COLO668 (cell line): ENCODE data around the gene FHOD1.

Source experiments
- DNase-seq: peaks from one replicate; lab custom pipeline; 2025; ENCODE audit not compliant: unreplicated experiment; lab: John Stamatoyannopoulos, UW

Gene FHOD1

DNA sequence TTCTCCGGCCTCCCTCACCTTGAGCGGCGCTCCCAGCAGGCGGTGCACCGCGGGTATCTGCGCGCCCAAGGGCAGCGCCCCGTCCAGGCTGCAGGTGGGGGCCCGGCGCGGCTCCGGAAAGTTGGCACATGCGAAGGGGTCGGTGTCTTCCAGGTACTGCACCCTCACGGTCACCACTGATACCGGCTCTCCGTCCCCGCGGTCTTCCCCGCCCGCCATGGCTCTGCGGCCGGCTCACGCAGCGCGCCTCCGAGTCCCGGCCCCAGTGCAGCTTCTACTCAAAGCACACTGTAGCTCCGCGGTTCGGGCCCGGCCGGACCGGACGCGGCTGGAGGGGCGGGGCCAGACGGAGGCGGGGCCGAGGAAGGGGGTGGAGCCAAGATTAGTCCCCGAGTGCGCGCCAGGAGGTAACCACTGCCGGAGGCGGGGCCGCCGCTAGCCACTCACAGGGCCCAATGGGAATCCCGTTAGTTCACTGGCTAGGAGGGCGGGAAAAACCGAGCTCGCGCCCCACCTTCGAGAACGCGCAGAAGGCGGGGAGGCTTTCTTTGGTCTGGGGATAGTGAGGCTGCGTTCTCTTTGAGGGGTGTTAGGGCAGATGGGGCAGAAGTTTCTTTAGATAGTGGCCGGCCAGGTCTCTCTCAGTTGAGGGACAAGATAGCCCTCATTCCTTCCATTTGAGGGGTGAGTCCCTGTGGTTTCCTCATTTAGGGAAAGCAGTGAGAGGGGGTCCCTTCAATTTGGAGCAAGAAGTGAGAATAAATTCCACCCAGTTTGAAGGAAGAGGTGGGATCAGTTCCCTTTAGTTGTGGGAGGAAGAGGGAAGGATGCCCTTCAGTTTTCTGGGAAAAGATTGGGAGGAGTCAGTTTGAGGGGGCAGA, at the start of gene FHOD1:
TSS of gene FHOD1 (minus strand) at position 290 of the 881 bp plus-strand sequence. CDS start at position 219, 71 bp downstream.
- peak; percentile 86 for DNase-seq

DNA sequence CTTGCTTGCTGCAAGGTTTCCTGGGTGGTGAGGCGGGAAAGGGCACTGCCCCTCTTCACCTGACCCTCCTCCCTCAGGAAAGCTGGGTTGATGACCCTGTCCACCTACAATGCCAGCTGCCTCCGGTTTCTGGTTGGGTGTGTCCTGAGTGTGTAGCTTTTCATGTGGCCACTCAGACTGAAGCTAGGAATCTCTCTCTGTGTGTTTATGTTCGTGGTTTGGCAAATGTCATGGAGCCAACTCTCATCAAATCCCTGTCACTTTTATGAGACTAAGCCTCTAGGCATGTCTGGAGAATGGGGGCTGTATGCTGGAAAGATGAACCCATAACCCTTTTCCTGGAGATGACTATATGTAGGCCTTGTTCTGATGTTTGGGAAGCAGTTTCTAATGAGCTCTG, 49.1 kb upstream of the FHOD1 start:
- no peak for DNase-seq

DNA sequence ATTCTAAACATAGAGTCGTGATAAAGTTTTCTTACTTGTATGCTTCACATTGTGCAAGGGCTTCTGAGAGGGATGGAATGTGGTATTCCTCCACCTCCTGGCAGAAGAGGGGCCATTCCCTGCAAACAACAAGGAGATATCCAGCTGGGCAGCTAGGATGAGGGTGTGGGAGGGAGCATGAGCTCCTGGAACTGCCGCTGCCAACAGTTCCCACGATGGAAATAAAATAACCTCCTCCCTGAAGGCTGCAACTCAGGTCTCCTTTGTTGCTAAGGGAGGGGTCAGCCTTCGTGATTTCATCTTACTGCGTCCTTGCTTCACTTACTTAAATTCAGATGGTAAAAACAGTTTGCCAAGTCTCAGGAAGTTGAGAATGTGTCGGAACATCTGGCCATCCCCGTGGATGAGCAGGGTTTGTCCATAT, 47.7 kb upstream of the FHOD1 start:
- no peak for DNase-seq

DNA sequence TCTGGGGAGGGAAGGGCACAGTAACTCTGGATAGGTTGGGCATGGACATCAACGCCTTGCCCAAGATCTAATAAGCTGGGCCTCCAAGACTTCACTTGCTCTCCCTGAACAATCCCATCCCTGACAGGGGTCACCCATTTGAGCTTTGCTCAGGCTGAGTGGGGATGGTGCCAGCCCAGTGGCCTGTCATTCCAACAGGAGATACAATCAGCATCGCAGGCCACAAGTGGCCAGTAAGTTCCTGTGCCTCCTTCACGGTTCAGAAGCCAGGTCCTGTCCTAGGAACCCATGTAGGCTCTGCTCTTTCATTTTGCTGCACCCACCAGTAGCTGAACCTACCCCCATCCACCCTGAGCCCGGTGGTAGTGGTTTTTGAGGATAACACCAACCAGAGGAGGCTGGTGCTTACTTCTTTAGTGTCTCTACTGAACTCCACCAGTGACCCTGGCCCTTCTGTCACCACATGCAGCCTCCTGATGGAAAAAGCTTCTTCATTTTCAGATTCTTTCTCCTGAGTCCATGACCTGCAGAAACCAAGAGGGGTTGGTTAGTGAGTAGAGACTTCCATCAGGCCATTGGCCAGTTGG, 47.0 kb upstream of the FHOD1 start:
- no peak for DNase-seq

DNA sequence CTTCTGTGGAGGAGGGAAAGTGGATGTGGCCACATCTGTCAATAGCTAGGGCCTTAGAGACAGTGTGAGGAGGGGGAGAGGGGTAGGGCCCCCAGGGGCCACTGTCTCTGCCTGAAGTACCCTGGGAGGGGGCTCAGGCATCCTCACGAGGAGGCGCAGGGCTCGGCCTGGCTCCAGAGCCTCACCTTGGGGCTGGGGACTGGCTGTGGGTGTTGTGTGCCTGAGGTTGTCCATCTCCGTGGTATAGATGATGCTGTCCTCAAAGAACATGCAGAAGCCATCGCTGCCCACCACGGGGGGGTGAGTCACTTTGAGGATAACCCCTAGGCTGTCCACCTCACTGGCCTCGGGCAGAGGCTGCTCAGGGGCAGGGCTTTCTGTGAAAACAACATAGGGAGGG, 44.2 kb upstream of the FHOD1 start:
- no peak for DNase-seq

DNA sequence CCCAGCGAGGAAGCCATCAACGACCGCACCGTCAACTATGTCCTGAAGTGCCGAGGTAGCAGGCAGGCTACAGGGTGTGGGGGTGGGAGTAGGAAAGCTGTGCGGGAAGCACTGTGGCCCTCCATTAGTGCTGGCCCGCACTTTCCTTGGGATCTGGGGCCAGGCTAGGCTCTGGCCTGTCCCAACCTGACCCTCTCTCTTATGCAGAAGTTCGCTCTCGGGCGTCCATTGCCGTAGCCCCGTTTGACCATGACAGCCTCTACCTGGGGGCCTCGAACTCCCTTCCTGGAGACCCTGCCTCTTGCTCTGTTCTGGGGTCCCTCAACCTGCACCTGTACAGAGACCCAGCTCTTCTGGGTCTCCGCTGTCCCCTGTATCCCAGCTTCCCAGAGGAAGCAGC, 40.7 kb upstream of the FHOD1 start:
- no peak for DNase-seq

DNA sequence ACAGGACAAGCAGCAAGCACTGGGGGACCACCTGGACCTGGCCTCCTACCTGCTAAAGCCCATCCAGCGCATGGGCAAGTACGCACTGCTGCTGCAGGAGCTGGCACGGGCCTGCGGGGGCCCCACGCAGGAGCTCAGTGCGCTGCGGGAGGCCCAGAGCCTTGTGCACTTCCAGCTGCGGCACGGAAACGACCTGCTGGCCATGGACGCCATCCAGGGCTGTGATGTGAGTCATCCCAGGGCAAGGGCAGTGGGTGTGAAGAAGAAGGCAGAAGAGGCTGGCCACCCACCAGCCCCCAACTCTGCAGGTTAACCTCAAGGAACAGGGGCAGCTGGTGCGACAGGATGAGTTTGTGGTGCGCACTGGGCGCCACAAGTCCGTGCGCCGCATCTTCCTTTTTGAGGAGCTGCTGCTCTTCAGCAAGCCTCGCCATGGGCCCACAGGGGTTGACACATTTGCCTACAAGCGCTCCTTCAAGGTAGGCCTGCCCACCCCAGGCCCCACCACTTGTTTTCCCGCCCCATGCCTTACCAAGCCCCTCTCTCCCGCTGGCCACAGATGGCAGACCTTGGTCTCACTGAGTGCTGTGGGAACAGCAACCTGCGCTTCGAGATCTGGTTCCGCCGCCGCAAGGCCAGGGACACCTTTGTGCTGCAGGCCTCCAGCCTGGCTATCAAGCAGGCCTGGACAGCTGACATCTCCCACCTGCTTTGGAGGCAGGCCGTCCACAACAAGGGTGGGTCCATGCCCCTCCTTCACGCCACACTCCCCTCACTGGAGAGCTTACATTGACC, 39.4 kb upstream of the FHOD1 start:
- no peak for DNase-seq

DNA sequence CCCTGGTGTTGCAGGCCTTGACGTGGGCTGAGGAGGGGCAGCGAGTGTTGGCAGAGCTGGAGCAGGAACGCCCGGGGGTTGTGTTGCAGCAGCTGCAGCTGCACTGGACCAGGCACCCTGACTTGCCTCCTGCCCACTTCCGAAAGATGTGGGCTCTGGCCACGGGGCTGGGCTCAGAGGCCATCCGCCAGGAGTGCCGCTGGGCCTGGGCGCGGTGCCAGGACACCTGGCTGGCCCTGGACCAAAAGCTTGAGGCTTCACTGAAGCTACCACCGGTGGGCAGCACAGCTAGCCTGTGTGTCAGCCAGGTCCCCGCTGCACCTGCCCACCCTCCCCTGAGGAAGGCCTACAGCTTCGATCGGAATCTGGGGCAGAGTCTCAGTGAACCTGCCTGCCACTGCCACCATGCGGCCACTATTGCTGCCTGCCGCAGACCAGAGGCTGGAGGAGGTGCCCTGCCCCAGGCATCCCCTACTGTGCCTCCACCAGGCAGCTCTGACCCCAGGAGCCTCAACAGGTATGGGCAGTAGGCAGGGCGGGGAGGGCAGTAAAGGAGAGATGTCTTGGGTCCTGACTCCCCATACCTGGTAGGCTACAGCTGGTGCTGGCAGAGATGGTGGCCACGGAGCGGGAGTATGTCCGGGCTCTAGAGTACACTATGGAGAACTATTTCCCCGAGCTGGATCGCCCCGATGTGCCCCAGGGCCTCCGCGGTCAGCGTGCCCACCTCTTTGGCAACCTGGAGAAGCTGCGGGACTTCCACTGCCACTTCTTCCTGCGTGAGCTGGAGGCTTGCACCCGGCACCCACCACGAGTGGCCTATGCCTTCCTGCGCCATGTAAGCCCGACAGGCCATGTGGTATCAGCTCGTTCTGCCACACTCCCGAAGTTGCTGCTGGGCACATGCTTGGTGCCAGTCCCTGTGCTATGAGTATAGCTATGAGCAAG, 37.7 kb upstream of the FHOD1 start:
- peak; percentile 91 for DNase-seq

DNA sequence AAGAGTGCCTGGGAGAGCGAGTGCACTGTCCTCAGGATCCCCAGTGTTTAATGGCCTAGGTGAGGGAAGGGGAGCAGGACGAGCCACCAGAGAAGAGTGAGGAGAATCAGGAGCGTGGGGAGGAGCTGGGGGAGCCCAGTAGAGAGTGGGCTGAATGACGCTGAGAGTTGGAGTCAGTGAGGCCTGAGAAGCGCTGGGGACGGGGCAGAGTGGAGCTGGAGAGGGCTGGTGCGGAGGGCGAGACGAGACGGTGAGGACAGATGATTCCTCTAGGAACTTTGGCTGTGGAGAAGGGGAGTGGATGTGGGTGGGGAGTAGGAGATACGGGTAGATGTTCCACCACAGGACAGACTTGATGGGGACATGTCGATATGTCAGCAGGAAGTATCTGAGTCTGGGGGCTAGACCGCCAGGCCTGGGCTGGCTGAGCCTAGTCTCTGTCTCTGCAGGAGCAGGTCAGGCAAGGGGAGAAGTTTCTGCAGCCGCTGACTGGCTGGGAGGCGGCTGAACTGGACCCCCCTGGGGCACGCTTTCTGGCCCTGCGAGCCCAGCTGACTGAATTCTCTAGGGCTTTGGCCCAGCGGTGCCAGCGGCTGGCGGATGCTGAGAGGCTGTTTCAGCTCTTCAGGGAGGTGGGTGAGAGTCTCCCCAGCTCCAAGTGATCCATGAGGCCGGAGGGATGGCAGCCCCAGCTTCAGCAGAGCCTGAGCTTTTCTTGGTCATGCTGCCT, 36.7 kb upstream of the FHOD1 start:
- DNase-seq: peak; percentile 28

DNA sequence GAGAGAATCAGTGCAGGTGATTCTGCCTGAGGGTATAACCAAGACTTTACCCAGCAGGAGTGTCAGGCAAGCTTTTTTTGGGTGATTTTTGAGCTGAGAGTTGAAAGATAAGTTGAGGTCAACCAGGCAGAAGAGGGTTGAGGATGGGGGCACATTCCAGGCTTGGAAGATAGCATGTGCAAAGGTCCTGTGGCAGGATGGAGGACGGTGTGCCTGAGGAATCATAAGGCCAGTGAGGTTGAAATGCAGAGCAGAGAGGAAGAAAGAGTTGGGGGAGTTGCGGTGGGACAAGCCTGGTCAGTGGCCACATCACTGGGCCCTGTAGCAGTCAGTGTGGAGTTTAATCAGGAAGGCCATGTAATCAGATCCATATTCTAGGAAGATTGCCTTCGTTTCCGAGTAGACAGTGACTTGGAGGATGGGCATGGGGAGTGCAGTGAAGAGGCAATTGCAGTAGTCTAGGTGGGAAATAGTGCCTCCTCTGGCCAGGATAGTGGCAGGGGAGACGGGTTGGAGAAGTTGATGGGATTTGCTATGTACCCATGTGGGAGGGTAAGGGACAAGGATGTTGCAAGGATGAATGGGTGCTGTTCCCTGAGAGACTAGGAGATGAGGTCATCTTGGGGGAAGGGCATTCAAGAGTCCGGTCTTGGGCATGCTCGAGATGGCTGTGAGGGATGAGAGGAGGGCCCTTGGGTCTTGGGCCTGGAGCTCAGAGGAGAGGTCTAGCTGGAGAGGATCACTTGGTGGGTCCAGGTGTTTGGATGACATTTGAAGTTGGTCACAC, 36.0 kb upstream of the FHOD1 start:
- DNase-seq: no peak

DNA sequence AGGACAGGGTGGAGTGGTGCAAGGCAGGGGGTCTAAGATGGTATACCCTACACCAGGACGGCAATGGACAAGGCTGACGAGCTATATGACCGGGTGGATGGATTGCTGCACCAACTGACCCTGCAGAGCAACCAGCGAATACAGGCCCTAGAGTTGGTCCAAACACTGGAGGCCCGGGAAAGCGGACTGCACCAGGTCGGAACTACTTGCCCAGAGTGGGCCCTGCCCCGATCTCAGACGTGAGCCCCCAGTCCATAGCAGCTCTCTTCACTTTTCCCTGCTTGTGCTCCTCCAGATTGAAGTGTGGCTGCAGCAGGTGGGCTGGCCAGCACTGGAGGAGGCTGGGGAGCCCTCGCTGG, 35.1 kb upstream of the FHOD1 start:
- DNase-seq: no peak

DNA sequence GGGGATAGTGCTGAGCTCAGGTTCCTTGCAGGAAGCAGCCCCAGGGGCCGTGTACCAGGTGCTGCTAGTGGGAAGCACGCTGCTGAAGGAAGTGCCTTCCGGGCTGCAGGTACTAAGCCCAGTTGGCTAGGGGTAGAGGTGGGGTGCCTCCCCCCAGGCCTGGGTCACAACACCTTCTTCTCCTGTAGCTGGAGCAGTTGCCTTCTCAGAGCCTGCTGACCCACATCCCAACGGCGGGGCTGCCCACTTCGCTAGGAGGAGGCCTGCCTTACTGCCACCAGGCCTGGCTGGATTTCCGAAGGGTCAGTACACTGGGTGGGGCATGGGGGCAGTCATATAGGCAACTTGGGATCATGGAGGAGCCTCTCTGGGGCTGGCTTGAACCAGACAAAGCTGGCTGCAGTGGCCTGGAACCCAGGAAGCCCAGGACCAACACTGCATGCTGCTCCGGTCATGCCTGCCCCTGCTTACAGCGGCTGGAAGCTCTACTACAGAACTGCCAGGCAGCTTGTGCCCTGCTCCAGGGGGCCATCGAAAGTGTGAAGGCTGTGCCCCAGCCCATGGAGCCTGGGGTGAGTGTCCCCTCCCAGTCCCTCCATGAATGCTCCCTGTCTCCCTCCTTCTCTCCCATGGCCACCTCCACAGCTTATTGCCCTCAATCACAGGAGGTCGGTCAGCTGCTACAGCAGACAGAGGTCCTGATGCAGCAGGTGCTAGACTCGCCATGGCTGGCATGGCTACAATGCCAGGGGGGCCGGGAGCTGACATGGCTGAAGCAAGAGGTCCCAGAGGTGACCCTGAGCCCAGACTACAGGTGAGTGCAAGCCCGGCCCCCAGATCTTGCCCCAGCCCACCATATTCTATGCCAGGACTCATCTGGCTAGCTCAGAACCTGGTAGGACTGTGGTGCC, 34.5 kb upstream of the FHOD1 start:
- DNase-seq: no peak

DNA sequence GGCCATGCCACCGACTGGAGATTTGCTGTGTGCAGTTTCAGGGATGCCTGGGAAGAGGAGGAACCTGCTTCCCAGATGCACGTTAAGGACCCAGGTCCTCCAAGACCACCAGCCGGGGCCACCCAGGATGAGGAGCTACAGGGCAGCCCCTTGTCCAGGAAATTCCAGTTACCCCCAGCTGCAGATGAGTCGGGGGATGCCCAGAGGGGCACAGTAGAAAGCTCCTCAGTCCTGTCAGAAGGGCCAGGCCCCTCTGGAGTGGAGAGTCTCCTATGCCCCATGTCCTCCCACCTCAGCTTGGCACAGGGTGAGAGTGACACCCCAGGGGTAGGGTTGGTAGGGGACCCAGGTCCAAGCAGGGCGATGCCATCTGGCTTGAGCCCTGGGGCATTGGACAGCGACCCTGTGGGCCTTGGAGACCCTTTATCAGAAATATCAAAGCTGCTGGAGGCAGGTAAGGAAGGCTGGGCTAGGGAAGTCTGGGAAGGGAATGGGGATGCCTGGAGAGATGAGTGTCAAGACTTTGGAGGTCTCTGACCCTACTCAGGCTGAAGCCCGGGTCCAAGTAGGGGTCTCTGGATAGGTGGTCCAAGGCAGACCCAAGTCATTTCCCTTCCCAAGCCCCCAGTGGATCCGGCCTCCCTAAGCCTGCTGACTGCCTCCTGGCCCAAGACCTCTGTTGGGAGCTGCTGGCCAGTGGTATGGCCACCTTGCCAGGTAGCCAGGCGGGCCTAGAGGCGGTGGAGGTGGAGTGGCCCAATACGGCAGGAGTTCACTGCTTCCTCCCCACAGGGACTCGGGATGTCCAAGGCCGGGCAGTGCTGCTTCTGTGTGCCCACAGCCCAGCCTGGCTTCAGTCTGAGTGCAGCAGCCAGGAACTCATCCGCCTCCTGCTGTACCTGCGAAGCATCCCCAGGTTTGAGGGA, 33.1 kb upstream of the FHOD1 start:
- DNase-seq: no peak

DNA sequence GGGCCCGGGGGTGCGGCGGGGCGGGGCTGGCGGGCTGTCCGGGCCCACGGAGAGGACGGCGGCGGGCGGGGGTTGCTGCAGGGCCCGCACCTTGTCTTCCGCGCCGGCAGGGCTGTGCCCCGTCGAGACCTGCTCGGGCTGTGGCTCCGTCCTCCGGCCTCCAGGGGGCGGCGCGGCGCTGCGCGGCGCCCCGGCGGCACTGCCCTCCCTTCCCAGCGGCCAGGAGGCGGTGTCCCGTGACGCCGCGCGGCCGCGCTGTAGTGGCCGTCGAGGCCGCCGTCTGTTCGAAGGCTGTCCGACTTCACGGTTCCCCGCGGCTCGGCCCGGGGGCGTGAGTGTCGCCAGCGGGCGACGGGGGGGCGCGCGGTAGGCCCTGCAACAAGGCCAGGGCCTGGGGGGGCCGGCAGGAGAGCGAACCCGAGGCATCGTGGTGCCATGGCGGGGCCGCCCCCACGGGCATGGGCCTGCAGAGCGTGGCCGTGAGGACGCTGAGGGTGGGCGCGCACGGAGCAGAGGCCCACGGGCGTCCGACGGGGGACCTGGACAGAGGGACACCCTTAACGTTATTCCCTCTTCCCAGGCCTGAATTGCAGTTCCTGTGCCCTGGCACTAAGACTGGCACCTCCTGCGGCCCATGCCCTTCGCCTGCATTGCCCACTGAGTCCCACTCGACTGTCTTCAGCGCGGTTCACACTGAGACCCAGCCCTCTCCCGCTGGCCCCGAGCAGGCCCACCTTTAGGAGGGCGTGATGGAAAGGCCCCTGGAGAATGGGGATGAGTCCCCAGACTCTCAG, 32.2 kb upstream of the FHOD1 start, which contains the start of gene PLEKHG4:
TSS of gene PLEKHG4 (plus strand) at position 237 of the 794 bp plus-strand sequence. CDS start at position 750, 513 bp downstream.
- peak; percentile 91 for DNase-seq

DNA sequence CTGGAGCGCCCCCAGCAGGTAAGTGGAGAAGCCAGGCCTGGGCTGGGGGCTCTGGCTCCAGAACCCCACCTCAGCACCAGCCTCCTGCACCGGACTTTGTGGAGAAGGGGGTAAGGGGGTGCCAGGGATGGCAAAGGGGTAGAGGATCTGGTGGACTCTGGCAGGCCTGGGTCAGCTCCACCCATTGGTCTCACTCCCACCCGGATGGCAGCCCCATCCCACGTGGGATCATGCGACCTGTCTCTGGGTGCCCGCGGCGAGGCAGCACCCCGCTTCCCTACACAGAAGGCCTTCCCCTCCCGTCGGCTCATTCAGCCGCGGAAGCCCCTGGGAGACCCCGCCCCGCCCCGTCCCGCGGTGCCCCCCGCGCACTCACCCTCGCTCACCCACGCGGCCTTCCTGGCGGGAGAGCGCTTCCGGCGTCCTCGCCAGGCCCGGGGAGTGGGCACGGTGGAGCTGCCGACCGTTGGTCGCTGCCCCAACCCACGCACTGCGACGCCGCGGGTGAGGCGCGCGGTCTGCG, 31.6 kb upstream of the FHOD1 start:
- DNase-seq: peak; percentile 71
